Activated T-helper 17 cell treated with anti-CD3 and anti-CD28 coated beads, Interleukin-2, amount 50 U/mL, for 72 hours (primary cell): Measurements from ENCODE around the gene MMP28. TPM values are rescaled to one million over a fixed set of nuclear protein-coding genes. Genes with fewer than 3 reads are reported as not detected.

Experiments used
- ATAC-seq: fragments of 150-1000 bp; cut with Tn5 transposase; replicated peaks from 2 replicates; pipeline ENCODE4 v1.10.0; 2021; ENCODE audit warnings: mild to moderate bottlenecking, moderate library complexity
- H3K27ac Mint-ChIP-seq: one replicate; pipeline ENCODE4 v1.8.0; 2022; ENCODE audit warnings: mixed read lengths
- H3K27me3 Mint-ChIP-seq: one replicate; pipeline ENCODE4 v1.8.0; 2022; ENCODE audit warnings: mixed read lengths
- H3K36me3 Mint-ChIP-seq: one replicate; pipeline ENCODE4 v1.8.0; 2022; ENCODE audit warnings: low read depth, mild to moderate bottlenecking, mixed read lengths
- H3K4me1 Mint-ChIP-seq: one replicate; pipeline ENCODE4 v1.8.0; 2022; ENCODE audit warnings: mixed read lengths
- H3K4me3 Mint-ChIP-seq: one replicate; pipeline ENCODE4 v1.8.0; 2022; ENCODE audit warnings: mild to moderate bottlenecking, mixed read lengths
- H3K9me3 Mint-ChIP-seq: one replicate; pipeline ENCODE4 v1.8.0; 2022; ENCODE audit warnings: mixed read lengths
- total RNA-seq, 2 donors: library from RNA; stranded (reverse); gene quantifications; one replicate each; pipeline ENCODE4 v1.2.3, GENCODE V29; 2022

Gene MMP28
- total RNA-seq, 2 donors from 2014 or later, result not detected

- H3K27me3 Mint-ChIP-seq, result no peaks in the 10 kb centered on the region
- no peak overlapping the region for H3K27ac Mint-ChIP-seq
- ATAC-seq, result no peak
- no peaks in the 10 kb centered on the region for H3K36me3 Mint-ChIP-seq
- no peaks in the 10 kb centered on the region for H3K9me3 Mint-ChIP-seq
- H3K4me3 Mint-ChIP-seq, result no peak overlapping the region
- no peaks in the 10 kb centered on the region for H3K4me1 Mint-ChIP-seq
Measured at GRCh38 chr17:35717475-35717874, 78.0 kb downstream of the MMP28 start.

GRCh38 chr17:35716897-35717465 lies 78.5 kb downstream of the MMP28 start:
- Mint-ChIP-seq H3K4me3 (no peak overlapping the region), H3K27me3 (no peaks in the 10 kb centered on the region), H3K4me1 (no peaks in the 10 kb centered on the region), H3K27ac (no peak overlapping the region), H3K36me3 (no peaks in the 10 kb centered on the region), H3K9me3 (no peaks in the 10 kb centered on the region)
- no peak for ATAC-seq

GRCh38 chr17:35716173-35716572 lies 79.3 kb downstream of the MMP28 start:
- ATAC-seq, result peak; percentile 79
- H3K4me1 Mint-ChIP-seq, result no peaks in the 10 kb centered on the region
- H3K9me3 Mint-ChIP-seq, result no peaks in the 10 kb centered on the region
- H3K27ac Mint-ChIP-seq, result no peak overlapping the region
- H3K4me3 Mint-ChIP-seq, result no peak overlapping the region
- H3K36me3 Mint-ChIP-seq, result no peaks in the 10 kb centered on the region
- H3K27me3 Mint-ChIP-seq, result no peaks in the 10 kb centered on the region

Other genes starting within 250 kb of the MMP28 start
- gene SLFN14, start 234.8 kb downstream of the MMP28 start, total RNA-seq, result under 1 TPM in 1 of 2 donors, not detected in 1; 0.08 TPM
- 1 to 10 TPM; 1.9 to 2.6 TPM for gene PEX12, start 217.1 kb downstream of the MMP28 start, total RNA-seq
- gene AP2B1, start 208.3 kb downstream of the MMP28 start, total RNA-seq, result 100 to 1,000 TPM; 189 to 213 TPM
- gene RASL10B, start 64.0 kb downstream of the MMP28 start, total RNA-seq, result under 1 TPM; 0.16 to 0.63 TPM
- gene GAS2L2, start 42.4 kb downstream of the MMP28 start, total RNA-seq, result not detected
- not detected for gene C17orf50, start 34.8 kb downstream of the MMP28 start, total RNA-seq
- 100 to 1,000 TPM; 240 to 282 TPM for gene TAF15, start 13.8 kb upstream of the MMP28 start, total RNA-seq
- gene HEATR9, start 73.2 kb upstream of the MMP28 start, total RNA-seq, result under 1 TPM in 1 of 2 donors, not detected in 1; 0.24 TPM
- 10 to 100 TPM; 17.2 to 22.5 TPM for gene CCL5, start 84.7 kb upstream of the MMP28 start, total RNA-seq
- 1 to 10 TPM; 2.0 to 4.3 TPM for gene RDM1, start 135.1 kb upstream of the MMP28 start, total RNA-seq
- gene LYZL6, start 148.1 kb upstream of the MMP28 start, total RNA-seq, result not detected
- not detected for gene CCL16, start 185.9 kb upstream of the MMP28 start, total RNA-seq
- gene CCL14, start 191.1 kb upstream of the MMP28 start, total RNA-seq, result not detected
- gene CCL15, start 205.9 kb upstream of the MMP28 start, total RNA-seq, result not detected
- gene CCL23, start 222.3 kb upstream of the MMP28 start, total RNA-seq, result not detected